Measurements from ENCODE around the gene RLF. TPM values are rescaled to one million over a fixed set of nuclear protein-coding genes. Genes with fewer than 3 reads are reported as not detected.
"Not testable (repeated sequence)": the region's sequence is repeated elsewhere in the genome, so short reads cannot be mapped to it uniquely, and the experiment has no call there.

Gene RLF
- total and polyA plus RNA-seq, 2 donors from 2014 or later, result 3.5 to 15.8 TPM

DNA sequence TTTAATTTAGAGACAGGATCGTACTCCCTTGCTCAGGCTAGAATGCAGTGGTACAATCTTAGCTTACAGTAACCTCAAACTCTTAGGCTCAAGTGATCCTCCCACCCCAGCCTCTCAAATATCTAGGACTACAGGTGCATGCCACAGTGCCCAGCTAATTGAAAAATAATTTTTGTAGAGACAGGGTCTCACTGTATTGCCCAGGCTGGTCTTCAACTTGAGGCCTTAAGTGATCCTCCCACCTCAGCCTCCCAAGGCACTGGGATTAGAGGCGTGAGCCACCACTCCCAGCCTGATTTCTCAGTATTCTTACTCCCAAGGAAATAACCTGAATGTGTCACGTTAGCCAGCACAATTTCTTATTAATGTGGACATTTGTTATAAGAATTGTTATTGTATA lies 9.8 kb downstream of the RLF start:
- Histone ChIP-seq H3K27ac (ENCODE audit: low read depth in 2 of 2, low read length in 2 of 2) (no peak overlapping the region), H3K4me3 (ENCODE audit: low read length in 3 of 3) (no peak overlapping the region), H3K9ac (ENCODE audit: low read length in 3 of 3) (no peak overlapping the region), H3K9me3 (ENCODE audit: control insufficient read depth in 2 of 3, insufficient read depth in 1 of 3, low read length in 3 of 3) (no peaks in the 10 kb centered on the region), H3K4me1 (ENCODE audit: control insufficient read depth in 2 of 3, insufficient read depth in 2 of 3, low read depth in 1 of 3, low read length in 3 of 3) (no peaks in the 10 kb centered on the region), H3K36me3 (ENCODE audit: control insufficient read depth in 2 of 3, insufficient read depth in 3 of 3, low read length in 3 of 3) (no peaks in the 10 kb centered on the region), H3K27me3 (ENCODE audit: control insufficient read depth, insufficient read depth, low read length) (no peaks in the 10 kb centered on the region)
- intact Hi-C loops (cut with DNase I), result no loop called here
- FAIRE-seq (no peak), DNase-seq (no peak)
- TF ChIP-seq, protein P1, sequence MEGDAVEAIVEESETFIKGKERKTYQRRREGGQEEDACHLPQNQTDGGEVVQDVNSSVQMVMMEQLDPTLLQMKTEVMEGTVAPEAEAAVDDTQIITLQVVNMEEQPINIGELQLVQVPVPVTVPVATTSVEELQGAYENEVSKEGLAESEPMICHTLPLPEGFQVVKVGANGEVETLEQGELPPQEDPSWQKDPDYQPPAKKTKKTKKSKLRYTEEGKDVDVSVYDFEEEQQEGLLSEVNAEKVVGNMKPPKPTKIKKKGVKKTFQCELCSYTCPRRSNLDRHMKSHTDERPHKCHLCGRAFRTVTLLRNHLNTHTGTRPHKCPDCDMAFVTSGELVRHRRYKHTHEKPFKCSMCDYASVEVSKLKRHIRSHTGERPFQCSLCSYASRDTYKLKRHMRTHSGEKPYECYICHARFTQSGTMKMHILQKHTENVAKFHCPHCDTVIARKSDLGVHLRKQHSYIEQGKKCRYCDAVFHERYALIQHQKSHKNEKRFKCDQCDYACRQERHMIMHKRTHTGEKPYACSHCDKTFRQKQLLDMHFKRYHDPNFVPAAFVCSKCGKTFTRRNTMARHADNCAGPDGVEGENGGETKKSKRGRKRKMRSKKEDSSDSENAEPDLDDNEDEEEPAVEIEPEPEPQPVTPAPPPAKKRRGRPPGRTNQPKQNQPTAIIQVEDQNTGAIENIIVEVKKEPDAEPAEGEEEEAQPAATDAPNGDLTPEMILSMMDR (IDR thresholded peaks at IDR 0.05; ENCODE audit: borderline replicate concordance, extremely low read depth, insufficient read depth), result no peak

DNA sequence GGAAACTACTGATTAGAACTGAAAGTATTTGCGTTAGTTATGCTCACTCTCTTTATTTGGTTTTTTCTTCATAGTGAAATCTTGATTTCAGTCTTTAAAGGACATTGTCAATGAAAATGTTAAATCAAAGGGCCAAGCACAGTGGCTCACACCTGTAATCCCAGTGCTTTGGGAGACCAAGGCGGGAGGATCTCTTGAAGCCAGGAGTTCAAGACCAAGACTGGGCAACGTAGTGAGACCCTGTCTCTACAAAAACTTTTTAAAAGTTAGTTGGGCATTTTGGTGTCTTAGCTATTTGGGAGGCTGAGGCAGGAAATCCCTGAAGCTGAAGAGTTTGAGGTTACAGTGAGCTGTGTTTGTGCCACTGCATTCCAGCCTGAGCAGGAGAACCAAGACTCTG lies 13.6 kb downstream of the RLF start:
- intact Hi-C loops (cut with DNase I), result no loop called here
- H3K9ac ChIP-seq (ENCODE audit: low read length in 3 of 3), result no peak overlapping the region
- no peak for FAIRE-seq

GRCh38 chr1:40176989-40177388 lies 15.8 kb downstream of the RLF start:
- FAIRE-seq; intact Hi-C loops (cut with DNase I); DNase-seq; H3K9ac ChIP-seq (ENCODE audit: low read length in 3 of 3); H3K27ac ChIP-seq (ENCODE audit: low read depth in 2 of 2, low read length in 2 of 2); H3K4me1 ChIP-seq (ENCODE audit: control insufficient read depth in 2 of 3, insufficient read depth in 2 of 3, low read depth in 1 of 3, low read length in 3 of 3); H3K4me3 ChIP-seq (ENCODE audit: low read length in 3 of 3); H3K9me3 ChIP-seq (ENCODE audit: control insufficient read depth in 2 of 3, insufficient read depth in 1 of 3, low read length in 3 of 3); H3K36me3 ChIP-seq (ENCODE audit: control insufficient read depth in 2 of 3, insufficient read depth in 3 of 3, low read length in 3 of 3); H3K27me3 ChIP-seq (ENCODE audit: control insufficient read depth, insufficient read depth, low read length): not testable (repeated sequence)

More for the DNA sequence above, 13.6 kb downstream of the RLF start:
- Histone ChIP-seq H3K9me3 (ENCODE audit: control insufficient read depth in 2 of 3, insufficient read depth in 1 of 3, low read length in 3 of 3) (no peaks in the 10 kb centered on the region), H3K4me1 (ENCODE audit: control insufficient read depth in 2 of 3, insufficient read depth in 2 of 3, low read depth in 1 of 3, low read length in 3 of 3) (no peaks in the 10 kb centered on the region), H3K36me3 (ENCODE audit: control insufficient read depth in 2 of 3, insufficient read depth in 3 of 3, low read length in 3 of 3) (no peaks in the 10 kb centered on the region), H3K27ac (ENCODE audit: low read depth in 2 of 2, low read length in 2 of 2) (no peak overlapping the region), H3K4me3 (ENCODE audit: low read length in 3 of 3) (no peak overlapping the region), H3K27me3 (ENCODE audit: control insufficient read depth, insufficient read depth, low read length) (no peaks in the 10 kb centered on the region)
- DNase-seq, result no peak
- TF ChIP-seq, protein P1 (IDR thresholded peaks at IDR 0.05; ENCODE audit: borderline replicate concordance, extremely low read depth, insufficient read depth), result no peak

DNA sequence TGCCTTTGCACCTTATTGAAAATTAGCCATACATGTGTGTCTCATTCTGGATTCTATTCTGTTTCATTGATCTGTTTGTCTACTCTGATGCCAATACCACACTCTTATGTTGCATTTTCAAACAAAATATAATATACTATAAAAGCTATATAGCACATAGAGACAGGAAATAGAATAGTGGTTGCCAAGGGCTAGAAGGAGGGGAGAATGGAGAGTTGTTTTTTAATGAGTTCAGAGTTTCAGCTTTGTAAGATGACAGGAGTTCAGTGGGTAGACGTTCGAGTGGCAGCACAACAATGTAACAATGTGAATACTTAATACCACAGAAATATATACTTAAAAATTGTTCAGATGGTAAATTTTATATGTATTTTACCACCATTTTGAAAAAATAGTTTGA lies 17.0 kb downstream of the RLF start:
- TF ChIP-seq, protein P1 (IDR thresholded peaks at IDR 0.05; ENCODE audit: borderline replicate concordance, extremely low read depth, insufficient read depth), result no peak
- H3K36me3 ChIP-seq (ENCODE audit: control insufficient read depth in 2 of 3, insufficient read depth in 3 of 3, low read length in 3 of 3), result no peaks in the 10 kb centered on the region
- no peak overlapping the region for H3K9ac ChIP-seq (ENCODE audit: low read length in 3 of 3)
- intact Hi-C loops (cut with DNase I), result no loop called here
- H3K4me1 ChIP-seq (ENCODE audit: control insufficient read depth in 2 of 3, insufficient read depth in 2 of 3, low read depth in 1 of 3, low read length in 3 of 3), result peaks cover 0 to 2% (median 0%) of the 10 kb centered on the region in 3 donors
- H3K27me3 ChIP-seq (ENCODE audit: control insufficient read depth, insufficient read depth, low read length), result no peaks in the 10 kb centered on the region
- DNase-seq (no peak), FAIRE-seq (no peak)
- no peak overlapping the region for H3K4me3 ChIP-seq (ENCODE audit: low read length in 3 of 3)
- H3K27ac ChIP-seq (ENCODE audit: low read depth in 2 of 2, low read length in 2 of 2), result no peak overlapping the region
- H3K9me3 ChIP-seq (ENCODE audit: control insufficient read depth in 2 of 3, insufficient read depth in 1 of 3, low read length in 3 of 3), result no peaks in the 10 kb centered on the region
